GM18499 (cell line): ENCODE results near the gene PARVB.

Experiments
- ATAC-seq: cut with Tn5 transposase; IDR thresholded peaks from one replicate; pipeline ENCODE4 v1.9.1; 2021; ENCODE audit warnings: moderate number of reproducible peaks; ENCODE audit not compliant: insufficient read depth, unreplicated experiment

The PARVB gene

GRCh38 chr22:44221710-44222475 is 197.8 kb downstream of the PARVB start:
- ATAC-seq, result no peak
